ENCODE measurements around the gene SHB. TPM values are rescaled to one million over a fixed set of nuclear protein-coding genes. Genes with fewer than 3 reads are reported as not detected.

The SHB gene
- total RNA-seq, 1 donor from 2014 or later = 0.44 TPM

- TF ChIP-seq, protein P1, sequence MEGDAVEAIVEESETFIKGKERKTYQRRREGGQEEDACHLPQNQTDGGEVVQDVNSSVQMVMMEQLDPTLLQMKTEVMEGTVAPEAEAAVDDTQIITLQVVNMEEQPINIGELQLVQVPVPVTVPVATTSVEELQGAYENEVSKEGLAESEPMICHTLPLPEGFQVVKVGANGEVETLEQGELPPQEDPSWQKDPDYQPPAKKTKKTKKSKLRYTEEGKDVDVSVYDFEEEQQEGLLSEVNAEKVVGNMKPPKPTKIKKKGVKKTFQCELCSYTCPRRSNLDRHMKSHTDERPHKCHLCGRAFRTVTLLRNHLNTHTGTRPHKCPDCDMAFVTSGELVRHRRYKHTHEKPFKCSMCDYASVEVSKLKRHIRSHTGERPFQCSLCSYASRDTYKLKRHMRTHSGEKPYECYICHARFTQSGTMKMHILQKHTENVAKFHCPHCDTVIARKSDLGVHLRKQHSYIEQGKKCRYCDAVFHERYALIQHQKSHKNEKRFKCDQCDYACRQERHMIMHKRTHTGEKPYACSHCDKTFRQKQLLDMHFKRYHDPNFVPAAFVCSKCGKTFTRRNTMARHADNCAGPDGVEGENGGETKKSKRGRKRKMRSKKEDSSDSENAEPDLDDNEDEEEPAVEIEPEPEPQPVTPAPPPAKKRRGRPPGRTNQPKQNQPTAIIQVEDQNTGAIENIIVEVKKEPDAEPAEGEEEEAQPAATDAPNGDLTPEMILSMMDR (IDR thresholded peaks at IDR 0.05) = no peak
- intact Hi-C loops (cut with micrococcal nuclease) = no loop called here
- no peaks in the 10 kb centered on the region for H3K4me1 Mint-ChIP-seq
- POLR2A ChIA-PET = no interaction called here
- no peaks in the 10 kb centered on the region for H3K9me3 Mint-ChIP-seq
- no peak overlapping the region for H3K27ac Mint-ChIP-seq
- no peak overlapping the region for H3K4me3 Mint-ChIP-seq
- DNase-seq = no peak
- ATAC-seq (ENCODE audit: low read depth) = no peak
- H3K36me3 Mint-ChIP-seq (ENCODE audit: low read depth) = no peaks in the 10 kb centered on the region
- CTCF ChIA-PET = no interaction called here
- peaks cover 3% of the 10 kb centered on the region for H3K27me3 Mint-ChIP-seq
Measured at GRCh38 chr9:38022203-38022895, 46.7 kb downstream of the SHB start.

DNA sequence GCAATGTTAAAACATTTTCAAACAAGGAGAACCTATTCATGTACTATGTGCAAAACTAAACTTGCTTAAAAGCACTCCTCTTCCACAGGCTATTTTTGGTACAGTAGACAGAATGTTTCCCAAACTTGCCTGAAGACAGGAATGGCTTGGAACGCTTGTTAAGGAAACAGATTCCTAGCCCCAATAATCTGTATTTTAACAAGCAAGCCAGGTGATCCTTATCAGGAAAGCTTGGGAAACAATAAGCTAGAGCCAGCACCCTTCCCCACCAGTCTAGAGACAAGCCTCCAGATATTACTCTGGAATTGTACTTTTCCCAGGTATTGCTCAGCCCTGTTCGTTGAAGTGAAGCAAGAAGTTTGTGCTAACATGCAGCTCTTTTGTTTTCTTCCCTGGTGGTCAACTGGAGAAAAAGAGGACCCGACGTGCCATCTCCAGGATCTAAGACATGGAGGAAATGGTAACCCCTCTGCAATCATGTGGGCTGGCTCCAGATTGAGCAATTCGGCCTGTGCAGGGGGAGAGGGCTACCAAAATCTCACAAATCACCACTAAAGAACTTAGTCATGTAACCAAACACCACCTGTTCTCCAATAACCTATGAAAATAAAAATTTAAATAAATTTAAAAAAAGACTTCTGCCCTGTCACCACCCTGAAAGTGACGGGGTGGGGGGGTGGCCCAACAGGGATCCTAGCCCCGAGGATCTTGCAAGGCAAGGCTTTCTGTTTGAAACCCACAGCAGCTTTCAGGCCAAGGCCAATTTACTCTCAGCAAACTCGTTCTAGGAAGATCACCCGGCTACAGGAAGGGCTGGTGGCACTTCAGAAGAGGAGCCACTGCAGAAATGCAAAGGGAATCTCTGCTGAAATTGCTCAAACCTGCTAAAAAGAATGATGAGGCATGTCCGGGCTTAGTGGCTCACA is 48.6 kb downstream of the SHB start:
- POLR2A ChIA-PET = no interaction called here
- no peak overlapping the region for H3K27ac Mint-ChIP-seq
- CTCF ChIA-PET = no interaction called here
- H3K4me3 Mint-ChIP-seq = no peak overlapping the region
- no peak for ATAC-seq (ENCODE audit: low read depth)
- H3K27me3 Mint-ChIP-seq = peaks cover 3% of the 10 kb centered on the region
- H3K9me3 Mint-ChIP-seq = no peaks in the 10 kb centered on the region
- intact Hi-C loops (cut with micrococcal nuclease) = no loop called here
- H3K36me3 Mint-ChIP-seq (ENCODE audit: low read depth) = no peaks in the 10 kb centered on the region
- TF ChIP-seq, protein P1 (IDR thresholded peaks at IDR 0.05) = no peak
- no peaks in the 10 kb centered on the region for H3K4me1 Mint-ChIP-seq
- DNase-seq = no peak

- intact Hi-C loops (cut with micrococcal nuclease) = no loop called here
- Mint-ChIP-seq H3K9me3 (no peaks in the 10 kb centered on the region), H3K27ac (no peak overlapping the region)
Measured at GRCh38 chr9:38019731-38020130, 49.3 kb downstream of the SHB start.

GRCh38 chr9:38018958-38019602 is 49.9 kb downstream of the SHB start:
- Mint-ChIP-seq H3K4me3 (no peak overlapping the region), H3K27me3 (peaks cover 3% of the 10 kb centered on the region), H3K4me1 (no peaks in the 10 kb centered on the region), H3K36me3 (ENCODE audit: low read depth) (no peaks in the 10 kb centered on the region), H3K27ac (no peak overlapping the region), H3K9me3 (no peaks in the 10 kb centered on the region)
- no peak for DNase-seq
- ChIA-PET POLR2A (no interaction called here), CTCF (no interaction called here)
- ATAC-seq (ENCODE audit: low read depth) = no peak
- TF ChIP-seq, protein P1 (IDR thresholded peaks at IDR 0.05) = no peak
- intact Hi-C loops (cut with micrococcal nuclease) = no loop called here

More at GRCh38 chr9:38019731-38020130, 49.3 kb downstream of the SHB start:
- CTCF ChIA-PET = no interaction called here
- no peak for DNase-seq
- Mint-ChIP-seq H3K27me3 (peaks cover 3% of the 10 kb centered on the region), H3K36me3 (ENCODE audit: low read depth) (no peaks in the 10 kb centered on the region), H3K4me3 (no peak overlapping the region), H3K4me1 (no peaks in the 10 kb centered on the region)
- ATAC-seq (ENCODE audit: low read depth) = no peak
- TF ChIP-seq, protein P1 (IDR thresholded peaks at IDR 0.05) = no peak
- POLR2A ChIA-PET = no interaction called here
